Activated T-helper 1 cell treated with Interleukin-2 at 50 U/mL for 16 hours (primary cell): ENCODE measurements around the gene RAB3GAP1.
"Not testable (repeated sequence)": the region's sequence is repeated elsewhere in the genome, so short reads cannot be mapped to it uniquely, and the experiment has no call there.

Experiments used
- DNase-seq: peaks from one replicate; pipeline ENCODE4 v3.0.0-alpha.2; 2020; ENCODE audit warnings: low read depth

RAB3GAP1 gene

GRCh38 chr2:135105513-135106316 lies 53.6 kb downstream of the RAB3GAP1 start:
- not testable (repeated sequence) for DNase-seq

- DNase-seq, result no peak
Measured at GRCh38 chr2:135113322-135113721, 61.2 kb downstream of the RAB3GAP1 start.

GRCh38 chr2:135119582-135119981 lies 67.5 kb downstream of the RAB3GAP1 start:
- DNase-seq, result no peak

- no peak for DNase-seq
Measured at GRCh38 chr2:135121016-135121657, 69.0 kb downstream of the RAB3GAP1 start.

DNA sequence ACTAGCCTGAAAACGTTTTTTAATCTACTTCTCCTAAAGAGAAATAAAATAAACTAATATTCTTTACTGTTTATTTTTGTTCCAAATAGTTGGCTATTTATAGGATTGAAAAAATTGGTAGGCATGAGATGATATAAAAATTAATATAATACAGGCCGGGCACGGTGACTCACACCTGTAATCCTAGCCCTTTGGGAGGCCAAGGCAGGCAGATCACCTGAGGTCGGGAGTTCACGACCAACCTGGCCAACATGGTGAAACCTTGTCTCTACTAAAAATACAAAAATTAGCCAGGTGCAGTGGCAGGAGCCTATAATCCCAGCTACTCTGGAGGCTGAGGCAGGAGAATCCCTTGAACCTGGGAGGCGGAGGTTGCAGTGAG lies 69.6 kb downstream of the RAB3GAP1 start:
- not testable (repeated sequence) for DNase-seq

DNA sequence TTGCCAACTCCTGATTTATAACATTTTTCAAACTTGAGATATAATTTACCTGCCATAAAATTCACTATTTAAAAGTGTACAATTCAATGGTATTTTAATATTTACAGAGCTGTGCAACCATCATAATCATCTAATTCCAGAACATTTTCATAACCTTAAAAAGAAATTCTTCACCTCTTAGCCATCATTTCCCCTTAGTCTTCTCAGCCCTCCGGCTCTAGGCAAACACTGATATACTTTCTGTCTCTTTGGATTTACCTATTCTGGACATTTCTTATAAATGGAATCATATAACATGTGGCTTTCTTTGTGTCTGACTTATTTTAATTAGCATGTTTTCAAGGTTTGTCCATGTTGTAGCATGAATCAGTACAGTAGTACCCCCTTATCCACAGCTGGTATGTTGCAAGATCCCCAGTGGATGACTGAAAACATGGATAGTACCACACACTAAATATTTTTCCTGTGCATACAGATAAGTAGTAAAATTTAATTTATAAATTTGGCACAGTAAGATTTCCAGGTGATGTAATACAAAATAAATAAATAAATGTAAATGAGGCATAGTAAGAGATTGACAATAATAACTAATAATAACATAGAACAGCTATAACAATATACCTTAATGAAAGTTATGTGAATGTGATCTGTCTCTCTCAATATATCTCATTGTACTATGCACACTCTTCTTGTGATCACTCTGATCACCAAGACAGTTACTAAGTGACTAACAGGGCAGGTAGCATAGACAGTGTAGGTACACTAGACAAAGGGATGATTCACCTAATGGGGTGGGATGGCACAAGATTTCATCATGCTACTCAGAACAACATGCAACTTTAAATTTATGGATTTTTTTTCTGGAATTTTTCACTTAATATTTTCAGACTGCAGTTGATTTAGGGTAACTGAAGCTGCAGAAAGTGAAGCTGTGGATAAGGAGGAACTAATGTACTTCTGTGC lies 73.1 kb downstream of the RAB3GAP1 start:
- DNase-seq, result no peak

- DNase-seq, result no peak
Measured at GRCh38 chr2:135125940-135126339, 73.8 kb downstream of the RAB3GAP1 start.

DNA sequence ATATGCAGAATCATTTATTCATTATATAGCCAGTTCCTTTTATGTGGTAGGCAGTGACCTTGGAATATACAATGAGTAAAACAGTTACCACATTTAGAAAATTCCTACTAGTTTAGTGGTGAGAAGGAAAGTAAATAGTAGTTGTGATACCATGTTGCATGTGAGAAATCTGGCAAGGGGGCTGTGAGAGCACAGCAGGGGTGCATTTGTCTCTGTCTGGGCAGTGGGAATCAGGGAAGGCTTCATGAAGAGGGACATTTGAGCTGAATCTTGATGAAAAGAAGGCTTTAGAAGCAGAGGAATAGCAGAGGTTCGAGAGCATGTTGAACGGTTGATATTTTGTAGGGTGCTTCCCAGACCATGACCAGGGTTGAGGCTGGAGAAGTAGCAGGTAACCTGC lies 78.7 kb downstream of the RAB3GAP1 start:
- no peak for DNase-seq

DNA sequence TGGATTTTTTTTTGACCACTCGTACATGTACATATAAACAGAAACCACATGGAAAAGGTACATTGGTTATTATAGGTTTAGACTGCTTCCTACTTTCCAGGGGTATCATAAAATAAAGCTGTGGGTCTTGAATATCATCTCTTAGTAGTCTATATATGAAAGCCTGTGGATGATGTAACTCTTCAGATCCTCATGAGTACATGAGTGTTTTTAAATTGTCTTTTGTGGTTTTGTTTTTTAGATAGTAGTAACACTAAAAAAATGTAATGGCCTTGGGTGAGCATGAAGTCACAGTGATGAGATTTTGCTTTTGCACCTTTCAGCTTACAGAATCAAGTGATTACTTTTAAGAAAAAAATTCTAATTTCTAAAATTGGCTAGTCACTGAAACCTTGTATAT lies 80.2 kb downstream of the RAB3GAP1 start:
- DNase-seq, result no peak

- no peak for DNase-seq
Measured at GRCh38 chr2:135140606-135141005, 88.5 kb downstream of the RAB3GAP1 start.

DNA sequence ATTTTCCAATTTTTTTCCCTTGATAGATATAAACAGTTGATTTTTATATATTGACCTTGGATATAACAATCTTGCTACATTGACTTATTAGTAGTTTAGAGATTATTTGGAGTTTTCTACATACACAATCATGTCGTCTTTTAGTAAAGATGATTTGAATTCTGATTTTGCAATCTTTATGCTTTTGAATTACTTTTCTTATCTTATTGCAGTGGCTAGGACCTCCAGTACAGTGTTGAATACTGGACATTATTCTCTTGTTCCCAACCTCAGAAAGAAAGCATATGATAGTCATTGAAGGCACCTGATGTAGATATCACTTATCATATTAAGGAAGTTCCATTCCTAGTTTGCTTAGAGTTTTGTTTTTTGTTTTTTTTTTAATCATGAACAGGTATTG lies 90.2 kb downstream of the RAB3GAP1 start:
- no peak for DNase-seq

DNA sequence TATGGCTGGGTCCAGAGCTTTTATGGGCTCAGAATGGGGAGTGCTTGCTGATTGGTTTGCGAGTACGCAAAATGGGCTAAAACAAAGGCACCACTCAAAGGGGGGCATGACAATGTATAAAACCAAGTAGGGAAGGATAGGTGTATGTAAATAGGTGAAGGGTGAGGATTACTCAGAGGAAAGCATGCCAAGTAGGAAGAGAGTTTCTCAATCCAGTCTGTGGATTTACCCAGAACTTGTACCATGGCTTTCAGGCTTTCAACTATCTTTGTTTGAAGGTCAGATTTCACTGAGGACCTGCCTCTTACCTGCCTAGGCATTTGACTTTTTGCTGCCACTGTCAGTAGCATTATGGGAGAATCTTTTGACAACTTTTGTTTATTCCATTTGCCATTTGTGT lies 92.3 kb downstream of the RAB3GAP1 start:
- no peak for DNase-seq

DNA sequence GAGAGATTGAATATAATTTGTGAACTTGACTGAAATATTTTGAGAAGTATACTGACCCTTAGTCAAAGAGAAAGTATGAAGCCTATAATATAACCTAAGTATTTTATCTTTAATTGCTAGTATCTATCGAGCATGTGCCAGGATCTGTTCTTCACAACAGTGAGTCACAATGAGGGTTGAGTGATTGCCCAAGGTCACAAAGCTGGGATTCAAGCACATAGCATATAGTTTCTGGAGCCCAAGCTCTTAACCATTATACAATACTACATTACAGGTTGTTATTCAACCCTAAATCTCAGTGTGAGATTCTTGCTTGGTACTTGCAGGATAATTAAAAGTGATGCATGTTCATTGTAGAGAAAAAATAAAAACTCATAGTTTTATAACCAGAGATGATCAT lies 97.2 kb downstream of the RAB3GAP1 start:
- DNase-seq, result no peak

- DNase-seq, result no peak
Measured at GRCh38 chr2:135150725-135151124, 98.6 kb downstream of the RAB3GAP1 start.

- no peak for DNase-seq
Measured at GRCh38 chr2:135151615-135152014, 99.5 kb downstream of the RAB3GAP1 start.

- no peak for DNase-seq
Measured at GRCh38 chr2:135152361-135152760, 100.3 kb downstream of the RAB3GAP1 start.

DNA sequence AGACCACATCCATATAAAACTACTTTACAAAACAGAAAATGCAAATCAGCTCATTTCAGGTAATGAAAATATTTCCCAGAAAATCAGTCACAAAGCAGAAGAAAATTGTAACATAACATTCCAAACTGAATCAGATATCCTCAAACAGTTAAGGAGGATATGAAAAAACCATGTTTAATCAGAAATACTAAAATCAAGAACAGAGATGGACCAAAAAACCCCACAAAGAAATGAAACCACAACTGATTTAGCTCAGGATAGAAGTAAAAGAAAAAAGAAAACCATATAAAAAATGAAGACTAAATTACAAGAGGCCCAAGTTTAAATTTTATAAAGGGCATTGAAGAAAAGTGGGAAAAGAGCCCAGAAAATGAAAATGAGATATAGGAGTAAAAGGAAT lies 102.9 kb downstream of the RAB3GAP1 start:
- DNase-seq, result no peak

DNA sequence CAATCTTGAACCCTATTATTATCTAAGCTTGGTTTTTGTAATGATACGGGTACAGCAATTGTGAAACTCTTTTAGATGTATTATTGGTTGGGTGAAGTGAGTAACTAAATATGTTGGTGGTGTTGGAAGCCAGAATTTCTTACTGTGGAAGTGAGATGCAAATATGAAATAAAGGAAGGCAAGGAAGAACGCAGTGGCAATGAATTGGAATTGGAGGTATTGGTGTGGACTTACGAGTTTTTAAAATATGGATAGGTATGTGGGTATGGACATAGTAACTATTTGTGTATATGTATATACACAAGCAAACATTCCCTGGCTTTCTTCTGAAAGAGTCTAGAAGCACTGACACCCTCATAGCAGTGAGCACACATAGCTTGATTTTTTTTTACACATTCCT lies 105.8 kb downstream of the RAB3GAP1 start:
- DNase-seq, result no peak

- DNase-seq, result no peak
Measured at GRCh38 chr2:135159191-135159590, 107.1 kb downstream of the RAB3GAP1 start.

GRCh38 chr2:135162377-135162776 lies 110.3 kb downstream of the RAB3GAP1 start:
- no peak for DNase-seq

GRCh38 chr2:135162786-135163185 lies 110.7 kb downstream of the RAB3GAP1 start:
- no peak for DNase-seq

DNA sequence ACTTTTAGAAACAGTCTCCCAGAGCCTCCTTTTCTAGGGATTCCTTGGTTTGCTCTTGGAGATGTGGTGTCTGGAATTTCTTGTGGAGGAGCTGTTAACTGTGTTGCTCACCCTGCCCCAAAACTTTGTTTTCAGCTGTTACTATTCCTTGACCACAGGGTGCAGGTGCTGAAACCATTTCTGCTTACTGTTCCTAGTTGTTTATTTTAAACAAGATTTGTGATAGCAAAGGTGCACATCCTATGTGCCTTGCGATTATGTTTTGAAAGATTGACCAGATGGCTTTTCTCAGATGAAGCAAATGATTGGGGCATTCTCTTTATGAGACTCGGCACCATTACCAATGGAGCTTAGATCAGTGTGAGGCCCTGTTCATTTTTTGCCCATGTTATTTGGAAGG lies 111.2 kb downstream of the RAB3GAP1 start:
- no peak for DNase-seq

GRCh38 chr2:135163901-135164300 lies 111.8 kb downstream of the RAB3GAP1 start:
- no peak for DNase-seq
